Epithelial cell of umbilical artery (primary cell): ENCODE measurements around the gene ZNF735. TPM values are rescaled to one million over a fixed set of nuclear protein-coding genes. Genes with fewer than 3 reads are reported as not detected.

Experiments
- total RNA-seq: library from RNA; depleted of rRNA; stranded (reverse); fragments of >200 nt; gene quantifications from 2 replicates; pipeline ENCODE4 v1.2.3, GENCODE V29; 2014

Gene ZNF735
- total RNA-seq: not detected in 2 replicates

GRCh38 chr7:64206903-64207302 lies at the start of gene ZNF735:
TSS of gene ZNF735 (plus strand) at chr7:64207203. CDS start at chr7:64207203, 0 bp downstream.

GRCh38 chr7:64228174-64228573 lies 21.2 kb downstream of the ZNF735 start, which contains the start of gene ZNF679:
TSS of gene ZNF679 (plus strand) at chr7:64228474. CDS start at chr7:64249118, 20,644 bp downstream.

Other genes with a start within 250 kb of the ZNF735 start
- not detected in 2 replicates for gene ZNF722, start 208.4 kb upstream of the ZNF735 start, total RNA-seq
- 0.15 TPM in 1 of 2 replicates, not detected in the other for gene ZNF727, start 161.8 kb upstream of the ZNF735 start, total RNA-seq
- gene ZNF679, start 21.3 kb downstream of the ZNF735 start, total RNA-seq: not detected in 2 replicates
- 2.9 and 9.1 TPM in 2 replicates for gene ZNF736, start 106.8 kb downstream of the ZNF735 start, total RNA-seq